Measurements from ENCODE around the gene RHO. TPM values are rescaled to one million over a fixed set of nuclear protein-coding genes. Genes with fewer than 3 reads are reported as not detected.

Gene RHO
- total RNA-seq, 2 donors from 2014 or later, result not detected

- no peak for ATAC-seq
- H3K4me1 ChIP-seq, result no peaks in the 10 kb centered on the region
- no peak overlapping the region for H3K4me3 ChIP-seq
- intact Hi-C loops (cut with DNase I), result no loop called here
- no peak overlapping the region for H3K27ac ChIP-seq
- no peaks in the 10 kb centered on the region for H3K27me3 ChIP-seq
- 84 to 95% methylated on average over 5 of the region's 5 CpGs for WGBS, 2 donors
- no peak for DNase-seq
- H3K36me3 ChIP-seq (replicated peaks in 1 of 2; ENCODE audit: insufficient read depth in 1 of 2, low read depth in 2 of 2), result peaks cover 0 to 16% of the 10 kb centered on the region in 2 donors
- H3K9me3 ChIP-seq, result no peaks in the 10 kb centered on the region
- TF ChIP-seq, protein P1, sequence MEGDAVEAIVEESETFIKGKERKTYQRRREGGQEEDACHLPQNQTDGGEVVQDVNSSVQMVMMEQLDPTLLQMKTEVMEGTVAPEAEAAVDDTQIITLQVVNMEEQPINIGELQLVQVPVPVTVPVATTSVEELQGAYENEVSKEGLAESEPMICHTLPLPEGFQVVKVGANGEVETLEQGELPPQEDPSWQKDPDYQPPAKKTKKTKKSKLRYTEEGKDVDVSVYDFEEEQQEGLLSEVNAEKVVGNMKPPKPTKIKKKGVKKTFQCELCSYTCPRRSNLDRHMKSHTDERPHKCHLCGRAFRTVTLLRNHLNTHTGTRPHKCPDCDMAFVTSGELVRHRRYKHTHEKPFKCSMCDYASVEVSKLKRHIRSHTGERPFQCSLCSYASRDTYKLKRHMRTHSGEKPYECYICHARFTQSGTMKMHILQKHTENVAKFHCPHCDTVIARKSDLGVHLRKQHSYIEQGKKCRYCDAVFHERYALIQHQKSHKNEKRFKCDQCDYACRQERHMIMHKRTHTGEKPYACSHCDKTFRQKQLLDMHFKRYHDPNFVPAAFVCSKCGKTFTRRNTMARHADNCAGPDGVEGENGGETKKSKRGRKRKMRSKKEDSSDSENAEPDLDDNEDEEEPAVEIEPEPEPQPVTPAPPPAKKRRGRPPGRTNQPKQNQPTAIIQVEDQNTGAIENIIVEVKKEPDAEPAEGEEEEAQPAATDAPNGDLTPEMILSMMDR (IDR thresholded peaks at IDR 0.05), result no peak
- TF ChIP-seq POLR2A (IDR thresholded peaks at IDR 0.05), result no peak
Observed at GRCh38 chr3:129504471-129505100, 23.9 kb upstream of the RHO start.

DNA sequence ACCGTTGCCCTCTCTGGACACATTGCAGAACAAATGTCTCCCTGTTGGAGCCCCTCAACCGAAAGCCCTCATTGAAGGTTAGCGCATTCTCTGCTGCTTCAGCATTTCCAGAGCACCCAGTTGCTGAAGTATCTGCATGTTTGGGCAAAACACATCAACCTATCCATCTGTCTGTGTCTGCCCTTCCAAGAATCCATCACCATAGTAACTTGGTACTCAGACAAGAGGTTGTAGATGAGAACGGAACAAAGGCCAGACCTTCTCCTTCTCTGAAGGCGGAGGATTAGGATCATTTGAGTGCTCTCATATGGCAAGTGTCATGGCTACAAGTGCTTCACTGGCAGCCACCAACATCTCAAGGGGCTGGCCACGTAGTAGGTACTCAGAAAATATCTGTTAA is 23.1 kb upstream of the RHO start:
- peaks cover 0 to 13% of the 10 kb centered on the region in 2 donors for H3K36me3 ChIP-seq (replicated peaks in 1 of 2; ENCODE audit: insufficient read depth in 1 of 2, low read depth in 2 of 2)
- H3K27ac ChIP-seq, result no peak overlapping the region
- DNase-seq (no peak), ATAC-seq (no peak)
- intact Hi-C loops (cut with DNase I), result no loop called here
- no peak overlapping the region for H3K4me3 ChIP-seq
- H3K27me3 ChIP-seq, result no peaks in the 10 kb centered on the region
- WGBS, 2 donors, result 95 to 96% methylated on average over 6 of the region's 6 CpGs
- no peaks in the 10 kb centered on the region for H3K9me3 ChIP-seq
- TF ChIP-seq, protein P1 (IDR thresholded peaks at IDR 0.05), result no peak
- no peak for TF ChIP-seq POLR2A (IDR thresholded peaks at IDR 0.05)
- no peaks in the 10 kb centered on the region for H3K4me1 ChIP-seq

DNA sequence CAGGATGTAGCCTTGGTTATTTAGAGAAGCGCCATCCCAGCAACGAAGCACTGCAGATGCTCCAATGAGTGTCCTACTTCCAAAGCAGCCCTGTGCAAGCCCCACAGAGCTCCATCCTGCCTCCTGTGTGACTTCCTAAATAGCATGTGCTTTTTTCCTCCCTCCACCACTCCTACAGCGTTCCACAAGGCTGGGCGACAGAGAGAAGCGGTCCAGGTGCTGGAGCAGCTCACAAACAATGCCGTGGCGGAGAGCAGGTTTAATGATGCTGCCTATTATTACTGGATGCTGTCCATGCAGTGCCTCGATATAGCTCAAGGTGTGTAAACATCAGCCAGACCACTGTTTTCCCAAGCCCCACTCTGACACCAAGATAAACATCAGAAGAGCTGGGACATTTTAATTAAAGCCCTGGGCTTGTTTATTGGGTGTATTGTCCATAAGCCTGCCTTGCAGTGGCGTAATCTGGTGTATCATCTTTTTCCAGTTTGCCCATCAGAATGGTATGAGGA is 22.2 kb upstream of the RHO start:
- no peak for ATAC-seq
- Histone ChIP-seq H3K4me1 (no peaks in the 10 kb centered on the region), H3K9me3 (no peaks in the 10 kb centered on the region), H3K36me3 (replicated peaks in 1 of 2; ENCODE audit: insufficient read depth in 1 of 2, low read depth in 2 of 2) (peaks cover 0 to 13% of the 10 kb centered on the region in 2 donors), H3K4me3 (no peak overlapping the region), H3K27ac (no peak overlapping the region), H3K27me3 (no peaks in the 10 kb centered on the region)
- TF ChIP-seq, protein P1 (IDR thresholded peaks at IDR 0.05), result no peak
- TF ChIP-seq POLR2A (IDR thresholded peaks at IDR 0.05), result no peak
- DNase-seq, result no peak
- intact Hi-C loops (cut with DNase I), result no loop called here
- WGBS, 2 donors, result 70 to 71% methylated on average over 9 of the region's 9 CpGs

DNA sequence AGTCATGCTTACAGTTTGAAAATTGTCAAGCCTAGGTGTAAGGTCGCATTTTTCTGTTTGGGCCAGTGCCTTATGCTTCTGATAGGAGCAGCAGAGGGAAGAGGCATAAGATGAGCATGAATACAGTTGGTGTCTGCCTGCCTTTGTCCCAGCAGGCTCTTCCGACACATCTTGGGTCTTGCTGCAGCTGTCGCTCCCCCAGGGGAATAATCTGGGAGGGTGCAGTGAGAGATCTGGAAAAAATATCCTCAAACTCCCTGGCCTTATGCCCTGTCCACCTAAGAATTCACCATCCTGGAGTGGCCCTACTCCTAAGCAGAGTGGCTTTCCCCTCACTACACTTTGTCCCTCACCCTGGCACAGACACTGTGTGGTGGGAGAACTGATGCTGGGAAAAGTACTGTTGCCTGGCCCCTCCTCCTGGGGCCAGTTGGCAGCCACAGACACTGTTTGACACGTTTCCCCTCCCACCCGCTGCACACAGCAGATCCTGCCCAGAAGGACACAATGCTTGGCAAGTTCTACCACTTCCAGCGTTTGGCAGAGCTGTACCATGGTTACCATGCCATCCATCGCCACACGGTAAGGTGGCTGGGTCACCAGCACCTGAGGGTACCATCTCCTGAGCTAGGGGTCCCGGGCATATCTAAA is 21.1 kb upstream of the RHO start:
- ATAC-seq (no peak), DNase-seq (no peak)
- intact Hi-C loops (cut with DNase I), result no loop called here
- H3K4me3 ChIP-seq, result no peak overlapping the region
- no peak overlapping the region for H3K27ac ChIP-seq
- no peaks in the 10 kb centered on the region for H3K4me1 ChIP-seq
- 76 to 79% methylated on average over 6 to 9 of the region's 9 CpGs for WGBS, 2 donors
- no peaks in the 10 kb centered on the region for H3K27me3 ChIP-seq
- TF ChIP-seq, protein P1 (IDR thresholded peaks at IDR 0.05), result no peak
- no peak for TF ChIP-seq POLR2A (IDR thresholded peaks at IDR 0.05)
- H3K36me3 ChIP-seq (replicated peaks in 1 of 2; ENCODE audit: insufficient read depth in 1 of 2, low read depth in 2 of 2), result peaks cover 0 to 13% of the 10 kb centered on the region in 2 donors
- no peaks in the 10 kb centered on the region for H3K9me3 ChIP-seq

Data from body of pancreas (tissue), 4 donors.